Measurements from ENCODE around the gene ETV3L. TPM values are rescaled to one million over a fixed set of nuclear protein-coding genes. Genes with fewer than 3 reads are reported as not detected.

Gene ETV3L
- total RNA-seq, 1 donor from 2014 or later, result not detected

DNA sequence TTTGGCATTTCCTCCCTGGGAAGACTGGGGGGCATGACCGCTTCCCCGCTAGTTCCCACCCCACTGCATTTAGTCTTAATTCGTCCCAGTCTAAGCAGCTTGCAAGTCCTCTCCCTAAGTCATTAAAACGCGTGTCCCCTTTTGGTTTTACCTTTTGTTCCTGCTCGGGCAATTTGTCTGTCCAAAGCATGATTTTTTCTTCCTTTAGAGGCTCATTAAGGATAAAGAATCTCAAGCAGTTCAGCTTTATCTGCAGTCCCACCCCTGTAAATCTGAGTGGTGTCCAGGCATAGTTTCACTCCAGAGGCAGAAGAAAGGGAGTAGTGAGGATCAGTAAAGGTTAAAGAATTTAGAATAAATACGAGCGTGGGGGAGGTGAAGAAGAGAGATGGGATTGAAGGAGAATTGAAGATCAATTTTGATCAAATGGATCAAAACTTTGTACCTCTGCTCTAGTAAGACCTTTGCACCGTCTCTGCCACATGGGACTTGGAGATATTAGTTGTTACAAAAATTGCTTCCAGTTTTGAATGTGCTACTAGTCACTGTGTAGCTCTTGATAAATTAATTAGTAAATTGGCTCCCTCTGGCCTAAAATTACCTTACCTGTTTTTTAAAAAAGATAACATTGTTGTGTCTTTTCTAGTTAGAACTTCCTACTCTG is 39.6 kb upstream of the ETV3L start:
- Mint-ChIP-seq H3K4me1 (ENCODE audit: low read depth) (peaks cover 32% of the 10 kb centered on the region), H3K27ac (ENCODE audit: unreplicated experiment) (peak overlapping the region; percentile 92), H3K4me3 (ENCODE audit: unreplicated experiment) (peak overlapping the region; percentile 70), H3K27me3 (ENCODE audit: low read depth) (no peaks in the 10 kb centered on the region), H3K36me3 (ENCODE audit: low read depth) (peaks cover 15% of the 10 kb centered on the region), H3K9me3 (ENCODE audit: low read depth) (no peaks in the 10 kb centered on the region)
- TF ChIP-seq, protein P1, sequence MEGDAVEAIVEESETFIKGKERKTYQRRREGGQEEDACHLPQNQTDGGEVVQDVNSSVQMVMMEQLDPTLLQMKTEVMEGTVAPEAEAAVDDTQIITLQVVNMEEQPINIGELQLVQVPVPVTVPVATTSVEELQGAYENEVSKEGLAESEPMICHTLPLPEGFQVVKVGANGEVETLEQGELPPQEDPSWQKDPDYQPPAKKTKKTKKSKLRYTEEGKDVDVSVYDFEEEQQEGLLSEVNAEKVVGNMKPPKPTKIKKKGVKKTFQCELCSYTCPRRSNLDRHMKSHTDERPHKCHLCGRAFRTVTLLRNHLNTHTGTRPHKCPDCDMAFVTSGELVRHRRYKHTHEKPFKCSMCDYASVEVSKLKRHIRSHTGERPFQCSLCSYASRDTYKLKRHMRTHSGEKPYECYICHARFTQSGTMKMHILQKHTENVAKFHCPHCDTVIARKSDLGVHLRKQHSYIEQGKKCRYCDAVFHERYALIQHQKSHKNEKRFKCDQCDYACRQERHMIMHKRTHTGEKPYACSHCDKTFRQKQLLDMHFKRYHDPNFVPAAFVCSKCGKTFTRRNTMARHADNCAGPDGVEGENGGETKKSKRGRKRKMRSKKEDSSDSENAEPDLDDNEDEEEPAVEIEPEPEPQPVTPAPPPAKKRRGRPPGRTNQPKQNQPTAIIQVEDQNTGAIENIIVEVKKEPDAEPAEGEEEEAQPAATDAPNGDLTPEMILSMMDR (IDR thresholded peaks at IDR 0.05), result no peak
- DNase-seq (ENCODE audit: low spot score), result no peak

DNA sequence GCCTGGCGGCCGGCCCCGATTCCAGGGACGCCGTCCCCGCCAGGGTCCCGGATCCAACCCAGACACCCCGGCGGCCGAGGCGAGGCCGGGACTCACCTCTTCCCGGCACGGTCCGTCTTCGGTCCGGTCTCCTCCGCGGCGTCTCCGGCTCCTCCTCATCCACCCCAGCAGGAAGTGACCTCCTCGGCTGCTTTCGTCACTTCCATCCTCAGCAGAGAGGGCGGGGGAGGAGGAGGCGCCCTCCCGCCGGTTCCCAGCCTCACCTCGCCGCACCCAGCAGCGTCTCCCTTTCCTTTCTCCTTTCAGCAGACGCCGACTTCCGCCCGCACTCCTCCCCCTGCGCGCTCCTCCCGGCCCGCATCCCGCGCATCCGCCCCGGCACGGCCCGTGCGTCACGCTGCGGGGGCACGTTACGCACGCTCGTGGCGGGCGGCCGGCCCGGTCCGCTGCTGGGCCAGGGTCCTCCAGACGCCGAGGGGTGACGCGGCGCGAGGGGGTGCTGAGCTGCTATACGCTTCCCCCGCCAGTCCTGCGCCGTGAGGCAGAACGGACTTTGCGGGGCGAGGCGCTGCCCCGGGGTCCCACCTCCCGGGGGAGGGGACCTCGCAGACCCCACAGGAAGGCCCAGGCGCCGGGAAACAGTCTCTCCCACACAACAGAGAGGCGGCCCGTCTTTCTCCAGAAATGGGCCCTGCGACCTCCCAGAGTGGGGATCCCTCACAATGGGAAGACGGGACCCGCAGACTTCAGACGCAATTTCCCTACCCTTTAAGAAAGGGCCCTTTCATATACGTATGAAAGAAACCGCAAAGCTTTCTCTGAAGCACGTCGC is 38.8 kb upstream of the ETV3L start, which contains the start of gene ETV3:
ETV3 (minus strand) TSS at position 176 of the 832 bp plus-strand sequence. CDS start 2,043 bp downstream, outside the sequence.
- peak within 1 kb of the TSS; percentile 98 for H3K4me3 Mint-ChIP-seq (ENCODE audit: unreplicated experiment)
- peaks cover 32% of the 10 kb centered on the region for H3K4me1 Mint-ChIP-seq (ENCODE audit: low read depth)
- H3K36me3 Mint-ChIP-seq (ENCODE audit: low read depth), result peaks cover 22% of the 10 kb centered on the region

DNA sequence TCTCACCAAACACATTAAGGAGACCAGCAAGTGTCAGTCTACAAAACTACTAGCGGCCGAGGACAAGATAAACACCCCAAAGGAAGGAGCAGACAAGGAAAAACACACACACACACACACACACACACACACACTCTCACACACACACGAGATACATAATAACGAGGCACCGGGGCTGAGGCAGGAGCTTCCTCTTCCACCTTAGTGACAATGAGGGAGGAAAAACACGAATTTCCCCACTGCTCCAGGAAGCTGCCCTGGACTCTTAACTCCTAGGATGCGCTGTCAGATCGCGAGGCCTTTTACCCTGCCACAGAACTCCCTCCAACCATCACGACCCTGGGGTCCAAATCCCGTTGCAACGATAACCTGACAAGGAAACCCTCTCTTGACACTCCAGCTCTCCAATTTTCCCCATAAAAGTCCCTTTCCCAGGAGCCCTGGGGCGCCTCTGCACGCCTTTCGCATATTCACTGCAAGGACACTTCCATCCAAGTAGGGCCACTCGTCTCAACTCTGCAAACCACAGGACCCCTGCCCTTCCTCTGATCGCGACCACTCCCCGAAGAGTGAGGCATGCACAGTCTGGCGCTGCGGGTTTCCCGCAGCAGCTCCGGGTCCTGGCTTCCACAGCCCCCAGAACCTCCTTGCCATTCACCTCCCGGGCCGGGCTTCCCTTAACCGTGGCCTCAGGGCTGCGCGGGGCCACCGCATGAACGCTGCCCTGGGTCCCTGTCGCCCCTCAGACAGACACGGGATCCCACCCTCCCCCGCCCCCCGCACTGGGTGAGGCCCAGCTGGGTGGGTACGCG is 38.0 kb upstream of the ETV3L start:
- TF ChIP-seq, protein P1 (IDR thresholded peaks at IDR 0.05), result no peak
- H3K36me3 Mint-ChIP-seq (ENCODE audit: low read depth), result peaks cover 26% of the 10 kb centered on the region
- DNase-seq (ENCODE audit: low spot score), result no peak
- H3K4me1 Mint-ChIP-seq (ENCODE audit: low read depth), result peaks cover 32% of the 10 kb centered on the region
- peak overlapping the region; percentile 98 for H3K4me3 Mint-ChIP-seq (ENCODE audit: unreplicated experiment)
- peak overlapping the region; percentile 95 for H3K27ac Mint-ChIP-seq (ENCODE audit: unreplicated experiment)
- no peaks in the 10 kb centered on the region for H3K27me3 Mint-ChIP-seq (ENCODE audit: low read depth)
- H3K9me3 Mint-ChIP-seq (ENCODE audit: low read depth), result no peaks in the 10 kb centered on the region

More for the DNA sequence above, 38.8 kb upstream of the ETV3L start, which contains the start of gene ETV3:
- Mint-ChIP-seq H3K27me3 (ENCODE audit: low read depth) (no peaks in the 10 kb centered on the region), H3K27ac (ENCODE audit: unreplicated experiment) (peak within 1 kb of the TSS; percentile 95), H3K9me3 (ENCODE audit: low read depth) (no peaks in the 10 kb centered on the region)
- TF ChIP-seq, protein P1 (IDR thresholded peaks at IDR 0.05), result no peak
- peak; percentile 96 for DNase-seq (ENCODE audit: low spot score)

DNA sequence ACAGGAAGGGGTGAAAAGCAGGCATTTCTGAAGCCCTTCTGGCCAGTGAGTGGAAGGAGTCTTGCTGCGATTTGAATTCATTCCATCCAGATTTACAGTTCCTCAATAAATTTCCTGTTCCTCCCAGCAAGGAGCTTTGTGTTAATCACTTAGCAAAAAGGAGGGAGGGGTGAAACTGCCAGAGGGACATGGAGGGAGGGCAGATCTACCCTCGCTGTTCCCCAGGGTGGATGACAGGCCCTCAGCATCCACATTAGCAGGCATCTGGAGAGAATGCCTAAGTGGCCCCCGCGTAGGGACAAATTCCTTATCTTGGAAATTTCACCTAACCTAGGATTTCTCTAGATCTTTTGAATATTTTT is 37.4 kb upstream of the ETV3L start:
- Mint-ChIP-seq H3K36me3 (ENCODE audit: low read depth) (peaks cover 31% of the 10 kb centered on the region), H3K4me1 (ENCODE audit: low read depth) (peaks cover 32% of the 10 kb centered on the region), H3K27me3 (ENCODE audit: low read depth) (no peaks in the 10 kb centered on the region), H3K9me3 (ENCODE audit: low read depth) (no peaks in the 10 kb centered on the region), H3K4me3 (ENCODE audit: unreplicated experiment) (peak overlapping the region; percentile 98), H3K27ac (ENCODE audit: unreplicated experiment) (peak overlapping the region; percentile 95)
- DNase-seq (ENCODE audit: low spot score), result no peak
- TF ChIP-seq, protein P1 (IDR thresholded peaks at IDR 0.05), result no peak

DNA sequence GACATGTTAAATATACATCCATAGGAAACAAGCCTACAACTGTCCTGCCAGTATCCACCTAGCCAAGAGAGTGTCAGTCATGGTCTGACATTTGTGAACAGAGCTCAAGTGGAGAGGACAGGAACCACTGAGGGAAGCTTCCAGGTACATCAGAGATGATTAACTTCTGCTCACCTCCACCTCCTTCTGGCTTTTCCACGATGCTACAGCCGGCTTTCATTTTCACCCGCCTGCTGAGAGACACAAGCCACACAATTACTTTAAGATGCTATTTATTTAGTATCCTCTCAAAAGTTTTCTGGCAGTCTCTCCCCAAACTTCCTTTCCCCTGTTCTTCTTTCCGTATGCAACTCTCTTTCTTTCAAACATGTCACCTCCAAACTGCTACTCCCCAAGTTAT is 36.5 kb upstream of the ETV3L start:
- H3K4me1 Mint-ChIP-seq (ENCODE audit: low read depth), result peaks cover 32% of the 10 kb centered on the region
- H3K4me3 Mint-ChIP-seq (ENCODE audit: unreplicated experiment), result peak overlapping the region; percentile 98
- no peak for DNase-seq (ENCODE audit: low spot score)
- peak overlapping the region; percentile 1 for H3K27ac Mint-ChIP-seq (ENCODE audit: unreplicated experiment)
- H3K27me3 Mint-ChIP-seq (ENCODE audit: low read depth), result no peaks in the 10 kb centered on the region
- H3K9me3 Mint-ChIP-seq (ENCODE audit: low read depth), result no peaks in the 10 kb centered on the region
- TF ChIP-seq, protein P1 (IDR thresholded peaks at IDR 0.05), result no peak
- peaks cover 37% of the 10 kb centered on the region for H3K36me3 Mint-ChIP-seq (ENCODE audit: low read depth)
